GM12872 (cell line): ENCODE measurements around the gene ITPRIP.

Experiments used
- CTCF ChIP-seq: IDR thresholded peaks from 3 replicates; pipeline ENCODE4 v1.5.1; 2011; ENCODE audit warnings: low read depth, mild to moderate bottlenecking, low read length, moderate library complexity; ENCODE audit not compliant: insufficient read depth

Gene ITPRIP

DNA sequence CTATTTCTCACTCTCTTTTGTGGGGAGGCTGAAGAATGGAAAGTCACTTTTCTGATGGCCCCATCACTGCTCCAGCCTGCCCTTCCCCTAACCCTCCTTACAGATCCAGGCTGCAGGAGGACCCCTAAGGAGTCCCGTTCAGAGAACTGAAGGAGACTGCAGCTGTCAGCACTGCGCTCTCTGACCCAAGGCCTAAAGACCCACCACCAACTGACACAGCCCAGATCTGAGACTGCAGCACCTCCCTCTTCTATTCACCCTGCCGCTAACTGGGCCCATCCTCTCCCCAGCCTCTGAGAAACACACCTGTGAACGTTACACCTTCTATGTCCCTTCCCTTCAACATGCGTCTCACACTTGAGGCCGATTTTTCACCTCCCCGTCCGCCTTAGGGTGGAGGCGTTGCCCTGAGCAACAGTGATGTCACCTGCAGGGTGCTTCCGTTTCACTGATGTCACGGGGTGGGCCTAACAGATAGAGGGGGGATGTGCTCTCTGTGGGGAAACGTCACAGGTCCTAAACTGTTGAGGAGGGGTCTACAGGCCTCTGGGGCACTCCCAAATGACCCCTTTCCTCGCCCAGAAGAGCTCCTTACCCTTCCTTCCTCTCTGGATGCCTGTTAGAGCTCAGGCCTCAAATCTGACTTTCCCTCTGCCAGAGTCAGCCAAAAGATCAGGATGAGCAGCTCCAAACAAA lies 5.1 kb downstream of the ITPRIP start:
- TF ChIP-seq CTCF = no peak

DNA sequence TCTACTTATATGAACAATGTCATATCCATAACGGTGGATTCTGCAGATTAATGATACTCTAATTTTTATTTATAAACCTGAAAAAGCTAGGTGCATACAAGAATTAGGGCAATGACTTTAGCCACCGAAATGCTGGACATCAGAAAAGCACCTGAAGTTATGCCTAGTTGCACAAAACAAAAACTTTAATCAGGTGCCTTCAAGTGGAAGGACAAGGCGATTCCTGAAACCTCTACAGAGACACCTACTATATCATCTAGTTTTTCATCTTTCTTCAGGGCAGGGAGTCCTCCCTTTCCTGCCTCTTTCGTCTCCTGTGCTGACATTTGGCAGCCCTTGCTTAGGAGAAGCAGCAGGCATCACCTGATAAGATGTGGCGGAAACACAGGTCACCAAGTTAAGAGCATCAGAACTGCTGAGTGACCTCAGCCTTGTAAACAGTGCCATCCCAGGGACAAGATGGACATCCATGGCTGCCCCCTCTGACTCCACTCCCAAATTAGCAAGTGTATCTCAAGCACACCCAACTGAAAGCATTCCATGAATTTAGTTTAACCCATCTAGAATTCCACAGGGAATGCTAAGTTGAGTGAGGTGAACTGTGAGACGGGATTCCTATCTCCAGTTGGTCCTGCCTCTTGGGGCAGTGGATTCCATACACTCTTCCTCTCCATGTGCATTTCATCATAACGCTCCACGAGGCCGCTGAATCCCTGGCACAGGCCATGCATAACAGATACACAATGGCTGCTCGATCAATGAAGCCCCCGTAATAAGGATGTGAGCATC lies 5.8 kb downstream of the ITPRIP start:
- TF ChIP-seq CTCF = no peak

DNA sequence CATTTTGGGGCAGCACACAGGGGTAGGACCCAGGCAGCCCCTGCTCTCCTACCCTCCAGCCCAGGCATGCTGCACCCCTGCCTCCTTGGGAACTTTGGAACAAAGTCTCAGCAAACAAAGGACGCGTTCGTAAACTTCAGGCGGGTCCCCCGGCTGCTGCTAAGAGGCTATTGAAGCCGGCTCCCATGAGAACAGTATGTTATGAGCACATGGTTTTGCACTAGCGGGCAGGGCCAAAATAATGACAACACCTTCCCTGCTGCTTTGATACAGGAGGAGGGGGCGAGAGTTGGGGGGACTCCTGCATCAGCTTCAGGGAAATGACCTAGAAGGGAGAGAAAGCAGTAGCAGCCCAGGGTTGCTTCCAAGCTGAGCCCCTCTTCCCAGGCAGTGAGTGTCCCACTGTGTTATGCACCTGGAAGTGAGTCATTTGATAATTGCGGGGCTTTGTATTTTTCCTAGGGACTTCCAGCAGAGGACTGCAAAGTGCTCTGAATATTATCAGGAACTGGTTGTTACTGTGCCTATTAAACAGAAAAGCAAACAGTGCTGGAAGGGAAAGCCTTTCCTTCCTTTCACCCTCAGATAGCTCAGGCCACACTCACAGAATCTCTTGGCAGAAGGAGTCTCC lies 6.9 kb downstream of the ITPRIP start:
- TF ChIP-seq CTCF = no peak

DNA sequence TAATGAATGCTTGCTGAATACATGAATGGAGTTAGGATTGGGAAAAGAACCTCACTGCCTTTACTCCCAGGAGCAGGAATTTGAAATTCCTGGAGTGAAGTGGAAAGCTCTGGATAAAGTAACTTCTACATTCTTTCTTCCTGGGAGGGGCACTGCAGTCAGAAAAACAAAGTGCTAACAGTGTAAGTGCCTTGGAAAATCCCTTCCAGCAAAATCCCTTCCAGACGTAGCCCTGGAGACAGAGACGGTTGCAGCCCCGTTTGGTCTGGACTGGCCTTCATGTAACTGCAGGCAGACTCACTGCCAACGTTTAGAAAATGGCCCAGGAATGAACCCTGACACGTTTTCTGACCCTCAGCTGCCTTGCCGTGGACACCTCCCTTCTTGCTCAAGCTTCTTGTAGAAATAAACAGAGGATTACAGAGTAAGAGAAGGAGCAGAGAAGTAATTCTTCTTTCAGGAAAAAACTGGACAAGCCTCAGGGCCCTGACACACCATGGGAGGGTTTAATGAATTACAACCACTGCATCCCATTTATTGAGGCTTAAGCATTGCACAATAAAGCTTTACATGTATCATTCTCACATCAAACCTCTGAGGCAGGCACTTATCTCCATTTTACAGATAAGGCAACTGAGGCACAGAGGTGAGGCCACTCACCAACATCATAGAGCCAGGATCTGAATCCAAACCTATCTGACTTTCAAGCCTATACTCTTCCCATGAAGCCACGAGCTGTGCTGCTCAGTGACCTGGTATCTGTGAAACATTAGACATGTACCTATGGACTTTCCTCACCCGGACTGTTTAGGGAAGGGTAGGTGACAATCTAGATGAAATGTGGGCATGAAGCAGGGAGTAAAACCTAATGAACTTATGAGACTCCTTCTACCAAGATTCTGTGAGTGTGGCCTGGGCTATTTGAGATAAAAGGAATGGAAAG lies 7.8 kb downstream of the ITPRIP start:
- no peak for TF ChIP-seq CTCF

- TF ChIP-seq CTCF = no peak
These were observed 8.5 kb downstream of the ITPRIP start for GRCh38 chr10:104329735-104330134.

DNA sequence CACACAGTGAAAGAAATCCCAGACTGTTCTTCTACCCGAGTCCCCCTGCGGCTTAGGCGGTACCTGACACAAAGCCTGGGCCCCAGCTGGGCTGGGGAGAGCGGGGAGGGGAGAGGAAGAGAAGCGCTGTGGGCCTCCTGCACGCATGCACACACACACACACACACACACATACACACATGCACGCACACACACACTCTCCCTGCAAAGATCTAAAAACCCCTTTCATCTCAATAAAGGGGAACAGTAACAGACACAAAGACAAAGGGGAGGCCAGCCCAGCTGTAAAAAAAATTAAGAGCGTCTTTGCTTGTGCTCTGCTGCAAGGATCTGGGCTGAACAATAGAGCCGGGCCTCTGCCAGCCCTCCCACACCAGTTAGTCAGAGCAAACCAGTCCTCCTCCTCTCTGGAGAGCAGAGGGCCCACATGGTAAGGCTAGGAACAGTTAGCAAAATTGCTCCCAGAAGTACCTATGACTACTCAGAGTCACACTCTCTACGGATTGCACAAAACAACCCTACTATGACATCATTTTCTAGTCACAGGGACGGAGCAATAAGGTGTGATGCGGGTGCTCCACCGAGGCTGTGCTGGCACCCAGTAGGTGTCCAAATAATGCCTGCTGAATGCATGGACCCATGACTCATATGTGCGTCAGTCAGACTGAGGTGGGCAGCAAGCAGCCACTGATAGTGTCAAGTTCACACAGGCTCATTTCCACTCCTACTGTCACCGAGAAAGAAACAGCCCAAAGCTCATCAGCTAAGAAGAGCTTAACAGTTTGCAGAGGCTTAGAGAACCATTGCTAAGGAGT lies 9.2 kb downstream of the ITPRIP start:
- no peak for TF ChIP-seq CTCF
